Mesendoderm (in vitro differentiated cells): ENCODE results near the gene SPATA33.
A peak's percentile ranks its signal among the peaks of the same experiment; 100 is the strongest.

ENCODE experiments used
- DNase-seq: peaks from one replicate; pipeline ENCODE4 v3.0.0; 2013
- H2AK5ac ChIP-seq: 2 replicates; pipeline ENCODE4 v1.6.1; 2013; ENCODE audit warnings: low read length, inconsistent platforms
- H2BK120ac ChIP-seq: 2 replicates; pipeline ENCODE4 v1.6.1; 2013; ENCODE audit warnings: low read depth, mild to moderate bottlenecking, low read length, moderate library complexity, mixed read lengths
- H2BK15ac ChIP-seq: replicated peaks from 2 replicates; pipeline ENCODE4 v1.6.1; 2013; ENCODE audit warnings: low read depth, mild to moderate bottlenecking, moderate library complexity
- H2BK5ac ChIP-seq: 2 replicates; pipeline ENCODE4 v1.6.1; 2013; ENCODE audit warnings: low read length, inconsistent platforms
- H3K18ac ChIP-seq: 2 replicates; pipeline ENCODE4 v1.6.1; 2013; ENCODE audit warnings: mild to moderate bottlenecking, low read length, mixed read lengths
- H3K23ac ChIP-seq: one replicate; pipeline ENCODE4 v1.6.1; 2013; ENCODE audit warnings: low read length
- H3K27ac ChIP-seq: 2 replicates; pipeline ENCODE4 v1.5.1; 2013; ENCODE audit warnings: low read depth, mild to moderate bottlenecking, inconsistent platforms, low read length, moderate library complexity
- H3K27me3 ChIP-seq: 2 replicates; pipeline ENCODE4 v1.6.1; 2013; ENCODE audit warnings: low read length, control low read depth, mild to moderate bottlenecking, inconsistent platforms; ENCODE audit not compliant: insufficient read depth, poor library complexity
- H3K36me3 ChIP-seq: 2 replicates; pipeline ENCODE4 v1.6.1; 2013; ENCODE audit warnings: low read length, inconsistent platforms; ENCODE audit not compliant: control insufficient read depth, insufficient read depth
- H3K4ac ChIP-seq: one replicate; pipeline ENCODE4 v1.6.1; 2013; ENCODE audit warnings: low read depth, mild to moderate bottlenecking, low read length, moderate library complexity
- H3K4me1 ChIP-seq: 2 replicates; pipeline ENCODE4 v1.6.1; 2013; ENCODE audit warnings: low read depth, low read length, inconsistent platforms; ENCODE audit not compliant: control insufficient read depth
- H3K4me2 ChIP-seq: 2 replicates; pipeline ENCODE4 v1.6.1; 2013; ENCODE audit warnings: low read length
- H3K4me3 ChIP-seq: 2 replicates; pipeline ENCODE4 v1.5.1; 2013; ENCODE audit warnings: mild to moderate bottlenecking, low read length
- H3K56ac ChIP-seq: one replicate; pipeline ENCODE4 v1.6.1; 2013; ENCODE audit warnings: low read length
- H3K79me1 ChIP-seq: 2 replicates; pipeline ENCODE4 v1.6.1; 2013; ENCODE audit warnings: low read length, inconsistent platforms
- H3K79me2 ChIP-seq: 2 replicates; pipeline ENCODE4 v1.6.1; 2013; ENCODE audit warnings: mild to moderate bottlenecking, low read length; ENCODE audit not compliant: control insufficient read depth, insufficient read depth
- H3K9ac ChIP-seq: 2 replicates; pipeline ENCODE4 v1.6.1; 2013; ENCODE audit warnings: low read length, inconsistent platforms
- H4K5ac ChIP-seq: one replicate; pipeline ENCODE4 v1.6.1; 2013; ENCODE audit warnings: low read length
- H4K8ac ChIP-seq: one replicate; pipeline ENCODE4 v1.6.1; 2013; ENCODE audit warnings: low read depth, mild to moderate bottlenecking, control low read depth, low read length, moderate library complexity
- WGBS: extraction: QIAGEN DNeasy Blood & Tissue Kit; methylation state at CpG from one replicate; pipeline ENCODE4 v1.1.7; 2013; ENCODE audit warnings: low lambda C conversion rate, missing lambda C conversion rate; ENCODE audit not compliant: insufficient coverage; ENCODE audit errors: extremely low coverage; 5-methylcytosine and 5-hydroxymethylcytosine counted together

SPATA33 gene

DNA sequence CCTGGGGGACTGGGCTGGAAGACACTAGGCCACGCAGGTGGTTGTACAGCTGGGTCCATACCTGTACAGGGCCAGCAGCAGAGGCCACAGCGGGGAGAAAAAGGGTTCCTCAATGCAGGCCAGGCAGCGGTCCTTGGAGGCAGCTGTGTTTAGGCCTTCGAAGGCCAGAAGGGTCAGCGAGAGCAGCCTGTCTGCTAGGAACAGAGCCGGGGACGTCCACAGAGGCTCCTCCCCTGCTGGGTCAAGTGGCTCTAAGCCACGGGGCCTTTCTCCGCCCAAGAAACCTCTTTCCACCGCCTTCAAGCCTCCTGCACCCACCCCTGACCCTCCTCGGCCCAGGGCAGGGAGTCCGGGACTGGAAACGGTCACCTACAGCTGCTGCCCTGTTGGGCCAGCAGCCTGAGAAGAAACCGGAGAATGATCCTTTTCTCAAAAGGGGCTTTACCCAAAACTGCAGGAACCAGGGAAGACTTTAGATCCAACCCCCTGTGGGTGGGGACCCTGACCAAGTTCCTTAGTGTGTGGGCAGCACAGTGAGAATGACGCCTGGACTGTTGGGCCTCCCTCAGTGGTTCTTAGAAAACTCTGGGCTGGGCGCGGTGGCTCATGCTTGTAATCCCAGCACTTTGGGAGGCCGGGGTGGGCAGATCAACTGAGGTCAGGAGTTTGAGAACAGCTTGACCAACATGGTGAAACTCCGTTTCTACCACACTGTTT, 52.2 kb downstream of the SPATA33 start:
- H3K56ac ChIP-seq, result no peak overlapping the region
- no peak overlapping the region for H3K27ac ChIP-seq
- no peaks in the 10 kb centered on the region for H3K4me1 ChIP-seq
- H4K5ac ChIP-seq, result no peak overlapping the region
- no peak overlapping the region for H3K23ac ChIP-seq
- H3K4me3 ChIP-seq, result no peak overlapping the region
- no peaks in the 10 kb centered on the region for H3K79me1 ChIP-seq
- H4K8ac ChIP-seq, result no peak overlapping the region
- H3K79me2 ChIP-seq, result no peaks in the 10 kb centered on the region
- H2BK120ac ChIP-seq, result no peak overlapping the region
- H3K4ac ChIP-seq, result no peak overlapping the region
- H3K18ac ChIP-seq, result no peak overlapping the region
- H3K27me3 ChIP-seq, result no peaks in the 10 kb centered on the region
- no CpG with 5 or more reads among the region's 19 CpGs for WGBS
- H2AK5ac ChIP-seq, result no peak overlapping the region
- no peak overlapping the region for H3K4me2 ChIP-seq
- no peak overlapping the region for H3K9ac ChIP-seq
- H2BK15ac ChIP-seq, result no peak overlapping the region
- H3K36me3 ChIP-seq, result no peaks in the 10 kb centered on the region
- no peak overlapping the region for H2BK5ac ChIP-seq
- no peak for DNase-seq

GRCh38 chr16:89710709-89711564, 53.3 kb downstream of the SPATA33 start:
- no peak overlapping the region for H3K27ac ChIP-seq
- H3K23ac ChIP-seq, result no peak overlapping the region
- H3K18ac ChIP-seq, result no peak overlapping the region
- no peaks in the 10 kb centered on the region for H3K79me1 ChIP-seq
- H4K8ac ChIP-seq, result no peak overlapping the region
- H4K5ac ChIP-seq, result no peak overlapping the region
- H2BK5ac ChIP-seq, result no peak overlapping the region
- no peaks in the 10 kb centered on the region for H3K79me2 ChIP-seq
- DNase-seq, result peak; percentile 16
- no peak overlapping the region for H2BK15ac ChIP-seq
- H3K4me1 ChIP-seq, result no peaks in the 10 kb centered on the region
- no peaks in the 10 kb centered on the region for H3K36me3 ChIP-seq
- WGBS, result no CpG with 5 or more reads among the region's 63 CpGs
- no peak overlapping the region for H3K4me3 ChIP-seq
- no peak overlapping the region for H2AK5ac ChIP-seq
- no peak overlapping the region for H3K56ac ChIP-seq
- no peaks in the 10 kb centered on the region for H3K27me3 ChIP-seq
- no peak overlapping the region for H3K9ac ChIP-seq
- no peak overlapping the region for H3K4me2 ChIP-seq
- H3K4ac ChIP-seq, result no peak overlapping the region
- H2BK120ac ChIP-seq, result no peak overlapping the region

DNA sequence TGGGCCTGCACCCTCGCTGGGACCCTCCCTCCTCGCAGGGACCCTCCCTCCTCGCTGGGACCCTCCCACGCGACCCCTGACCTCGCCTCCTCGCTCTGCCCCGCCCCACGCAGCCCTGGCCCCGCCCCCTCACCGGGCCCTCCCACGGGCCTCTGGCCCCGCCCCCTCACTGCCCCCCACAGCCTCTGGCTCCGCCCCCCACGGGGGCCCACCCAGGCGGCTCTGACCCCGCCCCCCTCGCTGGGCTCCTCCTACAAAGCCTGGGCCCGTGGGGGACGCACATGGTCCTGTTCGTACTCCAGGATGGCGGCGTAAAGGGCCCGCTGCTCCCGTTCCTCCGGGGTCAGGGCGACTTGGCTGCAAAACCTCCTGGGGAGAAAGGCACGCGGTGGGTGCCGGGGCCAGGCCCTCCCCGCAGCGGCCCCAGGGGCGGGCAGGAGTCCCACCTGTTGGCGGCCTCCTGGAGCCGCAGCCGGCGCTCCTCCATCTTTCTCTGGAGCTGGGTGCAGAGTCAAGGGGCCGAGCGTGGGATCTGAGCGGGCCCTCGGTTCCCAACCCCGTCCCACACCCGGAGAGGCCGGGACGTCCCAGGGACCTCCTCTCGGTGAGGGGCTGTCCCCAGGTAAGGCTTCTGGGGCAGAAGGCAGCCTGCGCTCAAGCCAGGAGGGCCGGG, 54.1 kb downstream of the SPATA33 start:
- Histone ChIP-seq H3K4me3 (peak overlapping the region; percentile 66), H3K4me2 (peak overlapping the region; percentile 3), H4K8ac (no peak overlapping the region), H3K4ac (no peak overlapping the region), H3K9ac (peak overlapping the region; percentile 88), H3K23ac (no peak overlapping the region), H3K36me3 (no peaks in the 10 kb centered on the region), H2BK15ac (no peak overlapping the region), H3K56ac (peak overlapping the region; percentile 93), H3K27me3 (no peaks in the 10 kb centered on the region), H2BK5ac (no peak overlapping the region), H3K4me1 (no peaks in the 10 kb centered on the region), H3K79me1 (no peaks in the 10 kb centered on the region), H4K5ac (no peak overlapping the region), H3K79me2 (no peaks in the 10 kb centered on the region), H2AK5ac (no peak overlapping the region), H2BK120ac (no peak overlapping the region), H3K18ac (peak overlapping the region; percentile 13), H3K27ac (no peak overlapping the region)
- peak; percentile 72 for DNase-seq
- no CpG with 5 or more reads among the region's 48 CpGs for WGBS

- peak overlapping the region; percentile 93 for H3K56ac ChIP-seq
- H3K79me1 ChIP-seq, result no peaks in the 10 kb centered on the region
- no peak overlapping the region for H3K27ac ChIP-seq
- peak overlapping the region; percentile 3 for H3K4me2 ChIP-seq
- peak; percentile 33 for DNase-seq
- no peaks in the 10 kb centered on the region for H3K79me2 ChIP-seq
- no peak overlapping the region for H2BK120ac ChIP-seq
- peak overlapping the region; percentile 66 for H3K4me3 ChIP-seq
- no peak overlapping the region for H2BK5ac ChIP-seq
- no peak overlapping the region for H3K4ac ChIP-seq
- peak overlapping the region; percentile 88 for H3K9ac ChIP-seq
- H3K27me3 ChIP-seq, result no peaks in the 10 kb centered on the region
- no peak overlapping the region for H3K23ac ChIP-seq
- no peaks in the 10 kb centered on the region for H3K4me1 ChIP-seq
- no peak overlapping the region for H3K18ac ChIP-seq
- no peak overlapping the region for H2AK5ac ChIP-seq
- WGBS, result no CpG with 5 or more reads among the region's 22 CpGs
- no peak overlapping the region for H4K8ac ChIP-seq
- H4K5ac ChIP-seq, result no peak overlapping the region
- no peak overlapping the region for H2BK15ac ChIP-seq
- no peaks in the 10 kb centered on the region for H3K36me3 ChIP-seq
These were observed 54.7 kb downstream of the SPATA33 start for GRCh38 chr16:89712274-89712781.

- Histone ChIP-seq H4K8ac (no peak overlapping the region), H2BK5ac (no peak overlapping the region)
- no CpG with 5 or more reads among the region's 15 CpGs for WGBS
These were observed 58.9 kb downstream of the SPATA33 start for GRCh38 chr16:89716493-89716892.

More at GRCh38 chr16:89716493-89716892, 58.9 kb downstream of the SPATA33 start:
- Histone ChIP-seq H3K4me1 (no peaks in the 10 kb centered on the region), H3K56ac (no peak overlapping the region), H3K27ac (no peak overlapping the region), H3K79me1 (no peaks in the 10 kb centered on the region), H3K4ac (no peak overlapping the region), H3K9ac (no peak overlapping the region), H3K36me3 (no peaks in the 10 kb centered on the region), H2BK120ac (no peak overlapping the region), H2AK5ac (no peak overlapping the region), H4K5ac (no peak overlapping the region), H3K4me2 (no peak overlapping the region), H3K18ac (no peak overlapping the region), H3K79me2 (no peaks in the 10 kb centered on the region), H2BK15ac (no peak overlapping the region), H3K27me3 (no peaks in the 10 kb centered on the region), H3K23ac (no peak overlapping the region), H3K4me3 (no peak overlapping the region)
- DNase-seq, result no peak
